Bronchial epithelial cell (primary cell): Measurements from ENCODE around the gene KMO. TPM values are rescaled to one million over a fixed set of nuclear protein-coding genes. Genes with fewer than 3 reads are reported as not detected.

ENCODE experiments used
- DNase-seq: peaks from one replicate; pipeline ENCODE4 v3.0.0-alpha.2; 2010; ENCODE audit warnings: low read depth
- FAIRE-seq: peaks from 2 replicates; lab custom pipeline; 2011; peaks lifted over from hg19 to GRCh38; lab: Jason Lieb, UNC
- H3K27me3 ChIP-seq: 2 replicates; pipeline ENCODE4 v1.5.1; 2011; ENCODE audit warnings: low read length; ENCODE audit not compliant: control insufficient read depth, insufficient read depth
- H3K36me3 ChIP-seq: 2 replicates; pipeline ENCODE4 v1.5.1; 2011; ENCODE audit warnings: low read length; ENCODE audit not compliant: control insufficient read depth, insufficient read depth
- H3K4me3 ChIP-seq: 2 replicates; pipeline ENCODE4 v1.5.1; 2011; ENCODE audit warnings: mild to moderate bottlenecking, low read depth, low read length, control low read depth
- CTCF ChIP-seq: IDR thresholded peaks from 2 replicates; pipeline ENCODE4 v1.5.1; 2011; ENCODE audit warnings: mild to moderate bottlenecking, moderate library complexity, low read length, control low read depth, inconsistent platforms; ENCODE audit not compliant: insufficient read depth, severe bottlenecking
- total RNA-seq: library from RNA; depleted of rRNA; stranded (reverse); fragments of >200 nt; gene quantifications from 2 replicates; pipeline ENCODE4 v1.2.1, GENCODE V29; 2014

Gene KMO
- total RNA-seq, 1 donor from 2014 or later: not detected

- DNase-seq (peak; percentile 97), FAIRE-seq (no peak)
- TF ChIP-seq CTCF: no peak
- H3K4me3 ChIP-seq: peak within 1 kb of the TSS; percentile 94
- H3K36me3 ChIP-seq: no peaks in the 10 kb centered on the region
- H3K27me3 ChIP-seq: no peaks in the 10 kb centered on the region
Observed at GRCh38 chr1:241519308-241520079, 12.7 kb upstream of the KMO start, which contains the start of gene FH. Gene FH, minus strand, starts transcription at chr1:241519755. Its CDS starts 33 bp downstream, at chr1:241519722.

GRCh38 chr1:241520080-241520465 lies 12.1 kb upstream of the KMO start:
- FAIRE-seq (no peak), DNase-seq (no peak)
- no peak for TF ChIP-seq CTCF
- peak overlapping the region; percentile 94 for H3K4me3 ChIP-seq
- no peaks in the 10 kb centered on the region for H3K36me3 ChIP-seq
- no peaks in the 10 kb centered on the region for H3K27me3 ChIP-seq

GRCh38 chr1:241521718-241522117 lies 10.5 kb upstream of the KMO start:
- H3K4me3 ChIP-seq: no peak overlapping the region
- H3K27me3 ChIP-seq: no peaks in the 10 kb centered on the region
- DNase-seq: no peak
- H3K36me3 ChIP-seq: no peaks in the 10 kb centered on the region
- FAIRE-seq: no peak
- TF ChIP-seq CTCF: no peak

- Histone ChIP-seq H3K36me3 (no peaks in the 10 kb centered on the region), H3K4me3 (no peak overlapping the region), H3K27me3 (no peaks in the 10 kb centered on the region)
- FAIRE-seq (no peak), DNase-seq (no peak)
- TF ChIP-seq CTCF: no peak
Observed at GRCh38 chr1:241525026-241525425, 7.2 kb upstream of the KMO start.

- FAIRE-seq (no peak), DNase-seq (no peak)
- Histone ChIP-seq H3K4me3 (no peak overlapping the region), H3K36me3 (no peaks in the 10 kb centered on the region), H3K27me3 (no peaks in the 10 kb centered on the region)
- TF ChIP-seq CTCF: no peak
Observed at GRCh38 chr1:241527146-241527545, 5.0 kb upstream of the KMO start.
